Retinal pigment epithelial cell (primary cell): ENCODE measurements around the gene SLC25A12.
A peak's percentile ranks its signal among the peaks of the same experiment; 100 is the strongest.
"Not testable (repeated sequence)": the region's sequence is repeated elsewhere in the genome, so short reads cannot be mapped to it uniquely, and the experiment has no call there.

Source experiments
- DNase-seq: peaks from one replicate; pipeline ENCODE4 v3.0.0-alpha.2; 2010; ENCODE audit warnings: low read depth
- H3K4me3 ChIP-seq: 2 replicates; pipeline ENCODE4 v1.5.1; 2011; ENCODE audit warnings: mild to moderate bottlenecking, low read length, control low read depth, moderate library complexity
- CTCF ChIP-seq: conservative IDR thresholded peaks from 2 replicates; pipeline ENCODE4 v1.5.1; 2011; ENCODE audit warnings: low read depth, low read length, control low read depth, inconsistent platforms

The SLC25A12 gene

DNA sequence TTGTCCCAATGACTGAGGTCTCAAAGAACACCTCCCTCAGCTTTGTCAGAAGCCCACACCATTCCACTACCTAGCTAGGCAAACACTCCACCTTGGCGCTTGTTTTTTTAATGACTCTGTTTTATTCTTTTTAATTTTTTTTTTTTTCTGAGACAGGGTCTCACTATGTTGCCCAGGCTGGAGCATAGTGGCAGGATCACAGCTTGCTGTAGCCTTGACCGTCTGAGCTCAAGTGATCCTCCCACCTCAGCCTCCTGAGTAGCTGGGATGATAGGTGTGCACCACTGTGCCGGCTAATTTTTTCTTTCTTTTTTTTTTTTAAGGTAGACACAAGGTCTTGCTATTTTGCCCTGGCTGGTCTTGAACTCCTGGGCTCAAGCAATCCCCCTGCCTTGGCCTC, 101.9 kb downstream of the SLC25A12 start:
- no peak overlapping the region for H3K4me3 ChIP-seq
- no peak for TF ChIP-seq CTCF
- no peak for DNase-seq

- no peak for TF ChIP-seq CTCF
- DNase-seq: no peak
- no peak overlapping the region for H3K4me3 ChIP-seq
Observed at GRCh38 chr2:171791361-171791760, 102.7 kb downstream of the SLC25A12 start.

- no peak for TF ChIP-seq CTCF
- DNase-seq: no peak
- no peak overlapping the region for H3K4me3 ChIP-seq
Observed at GRCh38 chr2:171789956-171790355, 104.1 kb downstream of the SLC25A12 start.

GRCh38 chr2:171788316-171788993, 105.6 kb downstream of the SLC25A12 start:
- TF ChIP-seq CTCF: no peak
- no peak for DNase-seq
- H3K4me3 ChIP-seq: no peak overlapping the region

DNA sequence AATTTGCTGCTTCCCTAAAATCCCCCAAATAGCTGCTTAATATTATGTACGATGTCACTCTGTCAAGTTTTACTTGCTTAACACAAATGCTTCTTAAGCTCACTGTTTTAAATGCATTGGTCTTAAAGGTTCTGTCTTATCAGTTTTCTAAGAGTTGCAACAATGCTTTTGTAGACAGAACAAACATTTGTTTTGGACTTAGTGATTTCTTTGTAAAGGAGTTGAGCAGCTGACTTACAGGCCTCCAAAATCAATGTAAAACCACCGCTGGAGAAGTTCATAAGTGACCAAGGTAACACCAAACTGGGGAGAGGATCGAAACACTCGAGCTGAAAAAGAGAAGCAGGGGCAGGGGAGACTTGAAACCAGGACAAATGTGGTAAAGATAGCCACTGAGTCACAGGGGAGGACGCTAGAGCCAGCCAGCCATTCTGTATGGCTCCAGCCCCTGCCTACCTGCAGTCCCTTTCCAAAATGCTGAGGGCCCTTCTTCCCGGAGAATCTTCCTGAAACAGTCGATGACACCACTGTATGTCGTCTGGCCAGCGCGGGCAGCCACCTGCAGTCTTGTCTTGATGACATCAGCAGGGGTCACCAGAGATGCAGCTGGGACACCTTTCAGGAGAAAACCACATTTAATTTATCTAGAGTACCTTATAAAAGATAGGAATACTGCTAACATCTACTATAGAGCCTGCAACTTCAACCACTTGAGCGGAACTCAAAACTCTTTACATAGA, 106.5 kb downstream of the SLC25A12 start:
- no peak for DNase-seq
- TF ChIP-seq CTCF: peak; percentile 2
- H3K4me3 ChIP-seq: no peak overlapping the region

GRCh38 chr2:171785450-171785849, 108.6 kb downstream of the SLC25A12 start:
- DNase-seq: no peak
- no peak overlapping the region for H3K4me3 ChIP-seq
- TF ChIP-seq CTCF: no peak

- no peak overlapping the region for H3K4me3 ChIP-seq
- no peak for TF ChIP-seq CTCF
- DNase-seq: no peak
Observed at GRCh38 chr2:171778515-171778914, 115.5 kb downstream of the SLC25A12 start.

DNA sequence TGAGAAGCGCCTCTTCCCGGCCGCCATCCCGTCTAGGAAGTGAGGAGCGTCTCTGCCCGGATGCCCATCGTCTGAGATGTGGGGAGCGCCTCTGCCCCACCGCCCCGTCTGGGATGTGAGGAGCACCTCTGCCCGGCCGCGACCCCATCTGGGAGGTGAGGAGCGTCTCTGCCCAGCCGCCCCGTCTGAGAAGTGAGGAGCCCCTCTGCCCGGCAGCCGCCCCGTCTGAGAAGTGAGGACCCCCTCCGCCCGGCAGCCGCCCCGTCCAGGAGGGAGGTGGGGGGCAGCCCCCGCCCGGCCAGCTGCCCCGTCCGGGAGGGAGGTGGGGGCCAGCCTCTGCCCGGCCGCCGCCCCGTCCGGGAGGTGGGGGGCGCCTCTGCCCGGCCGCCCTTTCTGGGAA, 119.5 kb downstream of the SLC25A12 start:
- DNase-seq: not testable (repeated sequence)

More for the DNA sequence above, 119.5 kb downstream of the SLC25A12 start:
- not testable (repeated sequence) for H3K4me3 ChIP-seq
